ENCODE results near the gene JSRP1. TPM values are rescaled to one million over a fixed set of nuclear protein-coding genes. Genes with fewer than 3 reads are reported as not detected.
"Not testable (repeated sequence)": the region's sequence is repeated elsewhere in the genome, so short reads cannot be mapped to it uniquely, and the experiment has no call there.

Gene JSRP1
- total and polyA plus RNA-seq, 8 donors, result 0.20 to 1.1 (median 0.53) TPM; not detected in 1

GRCh38 chr19:2286402-2287140 lies 30.4 kb upstream of the JSRP1 start:
- TF ChIP-seq, protein P1, sequence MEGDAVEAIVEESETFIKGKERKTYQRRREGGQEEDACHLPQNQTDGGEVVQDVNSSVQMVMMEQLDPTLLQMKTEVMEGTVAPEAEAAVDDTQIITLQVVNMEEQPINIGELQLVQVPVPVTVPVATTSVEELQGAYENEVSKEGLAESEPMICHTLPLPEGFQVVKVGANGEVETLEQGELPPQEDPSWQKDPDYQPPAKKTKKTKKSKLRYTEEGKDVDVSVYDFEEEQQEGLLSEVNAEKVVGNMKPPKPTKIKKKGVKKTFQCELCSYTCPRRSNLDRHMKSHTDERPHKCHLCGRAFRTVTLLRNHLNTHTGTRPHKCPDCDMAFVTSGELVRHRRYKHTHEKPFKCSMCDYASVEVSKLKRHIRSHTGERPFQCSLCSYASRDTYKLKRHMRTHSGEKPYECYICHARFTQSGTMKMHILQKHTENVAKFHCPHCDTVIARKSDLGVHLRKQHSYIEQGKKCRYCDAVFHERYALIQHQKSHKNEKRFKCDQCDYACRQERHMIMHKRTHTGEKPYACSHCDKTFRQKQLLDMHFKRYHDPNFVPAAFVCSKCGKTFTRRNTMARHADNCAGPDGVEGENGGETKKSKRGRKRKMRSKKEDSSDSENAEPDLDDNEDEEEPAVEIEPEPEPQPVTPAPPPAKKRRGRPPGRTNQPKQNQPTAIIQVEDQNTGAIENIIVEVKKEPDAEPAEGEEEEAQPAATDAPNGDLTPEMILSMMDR (IDR thresholded peaks at IDR 0.05), result no peak

GRCh38 chr19:2283835-2284507 lies 27.8 kb upstream of the JSRP1 start:
- H3K27me3 ChIP-seq, result peaks cover 6 to 24% of the 10 kb centered on the region in 2 donors
- no peak for ATAC-seq

More at GRCh38 chr19:2286402-2287140, 30.4 kb upstream of the JSRP1 start:
- ATAC-seq (no peak), DNase-seq (no peak)
- Histone ChIP-seq H3K27me3 (peaks cover 31 to 50% of the 10 kb centered on the region in 2 donors), H3K36me3 (no peaks in the 10 kb centered on the region), H3K4me1 (peaks cover 20 to 85% of the 10 kb centered on the region in 2 donors), H3K27ac (peak overlapping the region in 1 of 2 donors; percentile 96), H3K9me3 (no peaks in the 10 kb centered on the region), H3K4me3 (no peak overlapping the region)
- intact Hi-C loops (cut with DNase I), result no loop called here

DNA sequence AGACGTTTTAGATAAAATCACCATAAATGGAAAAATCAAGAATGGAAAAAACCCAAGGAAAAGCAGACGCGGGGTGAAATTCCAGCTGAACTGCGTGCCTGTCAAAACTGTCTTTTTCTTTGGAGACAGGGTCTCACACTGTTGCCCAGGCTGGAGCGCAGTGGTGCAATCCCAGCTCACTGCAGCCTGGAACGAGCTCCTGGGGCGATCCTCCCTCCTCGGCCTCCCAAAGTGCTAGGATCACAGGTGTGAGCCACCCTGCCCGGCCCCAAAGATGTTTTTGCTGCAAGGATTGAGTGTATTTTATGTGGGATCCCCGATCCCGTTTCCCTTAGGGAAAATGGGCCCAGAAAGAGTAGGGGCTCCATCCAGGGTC lies 26.6 kb upstream of the JSRP1 start:
- DNase-seq (no peak), ATAC-seq (no peak)
- no peaks in the 10 kb centered on the region for H3K9me3 ChIP-seq
- H3K36me3 ChIP-seq, result peaks cover 0 to 8% of the 10 kb centered on the region in 2 donors
- TF ChIP-seq, protein P1 (IDR thresholded peaks at IDR 0.05), result no peak
- peaks cover 0 to 13% of the 10 kb centered on the region in 2 donors for H3K27me3 ChIP-seq
- intact Hi-C loops (cut with DNase I), result no loop called here
- H3K27ac ChIP-seq, result peak overlapping the region in 1 of 2 donors; percentile 84
- H3K4me3 ChIP-seq, result peak overlapping the region in 1 of 2 donors; percentile 50
- peaks cover 3 to 63% of the 10 kb centered on the region in 2 donors for H3K4me1 ChIP-seq

More at GRCh38 chr19:2283835-2284507, 27.8 kb upstream of the JSRP1 start:
- no peaks in the 10 kb centered on the region for H3K9me3 ChIP-seq
- H3K36me3 ChIP-seq, result peaks cover 0 to 1% of the 10 kb centered on the region in 2 donors
- H3K4me1 ChIP-seq, result peaks cover 3 to 69% of the 10 kb centered on the region in 2 donors
- no peak for DNase-seq
- TF ChIP-seq, protein P1 (IDR thresholded peaks at IDR 0.05), result no peak
- H3K4me3 ChIP-seq, result no peak overlapping the region
- H3K27ac ChIP-seq, result no peak overlapping the region
- intact Hi-C loops (cut with DNase I), result no loop called here

DNA sequence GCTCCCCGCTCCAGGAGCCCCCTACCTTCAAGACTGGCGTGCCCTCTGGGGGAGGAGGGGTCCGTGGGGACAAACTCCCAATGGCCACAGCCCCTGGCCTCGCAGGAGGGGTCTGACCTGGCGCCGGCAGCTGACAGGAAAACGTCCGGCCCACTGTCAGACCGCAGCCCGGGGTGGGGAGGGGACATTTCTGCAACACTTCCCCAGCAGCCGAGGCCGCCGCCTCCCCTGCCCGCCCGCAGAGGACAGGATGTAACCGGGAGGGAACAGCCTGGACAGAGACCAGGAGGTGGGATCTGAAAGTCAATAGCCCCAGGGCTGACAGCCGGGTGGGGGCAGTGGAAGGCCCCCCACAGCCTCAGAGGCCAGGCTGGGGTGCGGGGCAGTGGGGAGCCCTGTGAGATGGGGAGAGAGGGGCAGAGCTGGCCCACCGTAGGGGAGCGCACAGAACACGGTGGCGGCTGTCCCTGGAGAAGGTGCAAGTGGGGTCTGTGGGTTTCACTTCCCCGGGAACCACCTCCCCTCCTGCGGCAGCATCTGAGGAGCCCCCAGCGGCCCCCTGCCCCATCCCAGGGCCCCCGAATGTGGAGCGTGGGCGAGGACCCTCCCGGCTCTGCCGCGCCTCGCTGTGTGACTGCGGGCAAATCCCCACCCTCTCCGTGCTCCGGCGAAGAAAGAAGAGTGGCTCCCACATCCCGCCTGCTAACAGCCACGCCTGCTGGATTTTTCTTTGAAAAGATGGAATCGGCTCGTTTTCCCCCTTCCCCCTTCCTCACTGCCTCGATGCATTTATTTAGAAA lies 26.0 kb upstream of the JSRP1 start, which contains the start of gene PEAK3:
Gene PEAK3, minus strand, starts transcription at position 114 of the 800 bp plus-strand sequence. CDS start 1,244 bp downstream, outside the sequence.
- ATAC-seq (peak; percentile 89), DNase-seq (peak in 3 of 4 donors; percentile 79 to 98 (median 91))
- H3K36me3 ChIP-seq, result peaks cover 0 to 12% of the 10 kb centered on the region in 2 donors
- H3K27me3 ChIP-seq, result peaks cover 0 to 13% of the 10 kb centered on the region in 2 donors
- intact Hi-C loops (cut with DNase I), result no loop called here
- peak within 1 kb of the TSS; percentile 17 to 50 for H3K4me3 ChIP-seq
- peak within 1 kb of the TSS; percentile 54 to 84 for H3K27ac ChIP-seq
- H3K9me3 ChIP-seq, result no peaks in the 10 kb centered on the region
- H3K4me1 ChIP-seq, result peaks cover 3 to 58% of the 10 kb centered on the region in 2 donors
- TF ChIP-seq, protein P1 (IDR thresholded peaks at IDR 0.05), result no peak

DNA sequence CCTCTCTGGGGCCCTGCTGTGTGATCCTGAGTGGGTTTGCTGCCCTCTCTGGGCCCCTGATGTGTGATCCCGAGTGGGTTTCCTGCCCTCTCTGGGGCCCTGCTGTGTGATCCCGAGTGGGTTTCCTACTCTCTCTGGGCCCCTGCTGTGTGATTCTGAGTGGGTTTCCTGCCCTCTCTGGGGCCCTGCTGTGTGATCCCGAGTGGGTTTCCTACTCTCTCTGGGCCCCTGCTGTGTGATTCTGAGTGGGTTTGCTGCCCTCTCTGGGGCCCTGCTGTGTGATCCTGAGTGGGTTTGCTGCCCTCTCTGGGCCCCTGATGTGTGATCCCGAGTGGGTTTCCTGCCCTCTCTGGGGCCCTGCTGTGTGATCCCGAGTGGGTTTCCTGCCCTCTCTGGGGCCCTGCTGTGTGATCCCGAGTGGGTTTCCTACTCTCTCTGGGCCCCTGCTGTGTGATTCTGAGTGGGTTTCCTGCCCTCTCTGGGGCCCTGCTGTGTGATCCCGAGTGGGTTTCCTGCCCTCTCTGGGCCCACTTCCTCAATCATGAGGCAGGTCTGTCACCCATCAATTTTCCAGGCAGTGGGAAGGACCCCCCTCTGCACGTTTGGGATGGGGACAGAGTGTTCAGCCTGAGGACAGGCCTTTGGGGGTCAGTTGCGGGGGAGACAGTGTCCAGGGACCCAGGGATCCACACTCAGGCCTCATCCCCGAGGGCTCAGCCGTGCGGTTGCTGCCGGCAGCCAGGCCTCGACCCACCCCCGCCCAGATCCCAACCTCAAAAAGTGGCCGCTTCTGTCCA lies 25.2 kb upstream of the JSRP1 start:
- ATAC-seq, result peak; percentile 25
- DNase-seq; H3K9me3 ChIP-seq; intact Hi-C loops (cut with DNase I): not testable (repeated sequence)
- Histone ChIP-seq H3K27me3 (peaks cover 0 to 12% of the 10 kb centered on the region in 2 donors), H3K4me1 (peaks cover 3 to 53% of the 10 kb centered on the region in 2 donors), H3K27ac (peak overlapping the region; percentile 54 to 84), H3K4me3 (peak overlapping the region; percentile 5 to 50), H3K36me3 (peaks cover 0 to 20% of the 10 kb centered on the region in 2 donors)
